ENCODE results near the gene ANKS6. TPM values are rescaled to one million over a fixed set of nuclear protein-coding genes. Genes with fewer than 3 reads are reported as not detected.

ANKS6 gene
- total RNA-seq, 4 donors from 2014 or later: 18.3 to 35.9 (median 29.3) TPM

Other genes with a start within 250 kb of the ANKS6 start
- gene GABBR2, start 87.6 kb downstream of the ANKS6 start, total RNA-seq: not detected
- gene GALNT12, start 11.1 kb upstream of the ANKS6 start, total RNA-seq: 100 to 1,000 TPM in 3 of 4 donors, 10 to 100 TPM in 1; 79.7 to 174 (median 120) TPM
- gene COL15A1, start 147.4 kb upstream of the ANKS6 start, total RNA-seq: 10 to 100 TPM in 2 of 4 donors, 1 to 10 TPM in 2; 4.6 to 51.9 (median 10.7) TPM

Data from transverse colon (tissue), 4 donors.